ENCODE data around the gene RNF133.

GRCh38 chr7:122652876-122653275 is 46.0 kb downstream of the RNF133 start:
- TF ChIP-seq POLR2A (IDR thresholded peaks at IDR 0.05) (no peak), CTCF (IDR thresholded peaks at IDR 0.05) (no peak), POLR2AphosphoS5 (IDR thresholded peaks at IDR 0.05) (no peak), EP300 (IDR thresholded peaks at IDR 0.05) (no peak)
